Ovary (tissue), 3 donors: ENCODE data around the gene TM7SF2.

Experiments used
- CTCF ChIP-seq, 3 donors: fragments of 450-650 bp in 2 of 3; fragments of 200-600 bp in 1 of 3; IDR thresholded peaks; one replicate each; pipeline versions ENCODE4 v1.5.1 to v1.8.0; 2016 to 2022; ENCODE audit warnings: antibody characterized with exemption in 3 of 3, mild to moderate bottlenecking in 1 of 3
- EP300 ChIP-seq: sonication (generic); formaldehyde crosslinking; IDR thresholded peaks from one replicate; pipeline ENCODE4 v1.6.1; 2017; ENCODE audit warnings: antibody characterized with exemption
- POLR2A ChIP-seq: fragments of 450-650 bp; IDR thresholded peaks from one replicate; pipeline ENCODE4 v1.6.1; 2017; ENCODE audit warnings: antibody characterized with exemption, mild to moderate bottlenecking, moderate library complexity
- donor health status: DM: no; HTN: no; CAD: no.

DNA sequence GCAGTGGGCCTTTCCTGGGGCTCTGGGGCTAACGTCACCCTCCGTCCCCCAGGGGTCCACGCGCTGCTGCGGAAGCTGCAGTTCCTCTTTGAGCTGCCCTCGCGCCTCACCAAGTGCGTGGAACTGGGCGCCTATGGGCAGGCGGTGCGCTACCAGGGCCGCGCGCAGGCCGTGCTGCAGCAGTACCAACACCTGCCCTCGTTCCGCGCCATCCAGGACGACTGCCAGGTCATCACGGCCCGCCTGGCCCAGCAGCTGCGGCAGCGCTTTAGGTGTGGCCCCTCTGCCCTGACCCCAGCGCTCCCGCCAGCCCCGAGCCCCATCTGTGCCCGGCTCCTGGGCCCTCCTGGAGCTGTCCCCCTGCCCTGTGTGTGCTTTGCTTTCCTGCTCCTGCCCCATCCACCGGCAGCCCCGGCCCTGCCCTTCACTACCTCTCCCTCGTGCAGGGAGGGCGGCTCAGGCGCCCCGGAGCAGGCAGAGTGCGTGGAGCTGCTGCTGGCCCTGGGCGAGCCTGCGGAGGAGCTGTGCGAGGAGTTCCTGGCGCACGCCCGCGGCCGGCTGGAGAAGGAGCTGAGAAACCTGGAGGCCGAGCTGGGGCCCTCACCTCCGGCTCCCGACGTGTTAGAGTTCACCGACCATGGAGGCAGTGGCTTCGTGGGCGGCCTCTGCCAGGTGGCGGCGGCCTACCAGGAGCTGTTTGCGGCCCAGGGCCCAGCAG is 3.8 kb upstream of the TM7SF2 start:
- TF ChIP-seq POLR2A: no peak
- no peak for TF ChIP-seq EP300
- TF ChIP-seq CTCF (IDR thresholded peaks at IDR 0.05): no peak
